HepG2 (cell line): Measurements from ENCODE around the gene TSHZ2. TPM values are rescaled to one million over a fixed set of nuclear protein-coding genes. Genes with fewer than 3 reads are reported as not detected.

Source experiments
- AHR ChIP-seq: IDR thresholded peaks from 2 replicates; pipeline ENCODE4 v1.6.1; 2018; ENCODE audit warnings: missing genetic modification reagents, missing compliant biosample characterization
- ATF4 ChIP-seq, 2 experiments: fragments of 450-650 bp in 1 of 2; sonication (generic) in 1 of 2; formaldehyde crosslinking; IDR thresholded peaks; 2 replicates each; pipeline versions ENCODE4 v1.5.0 to v1.8.0; 2020 to 2022; ENCODE audit warnings: mild to moderate bottlenecking in 1 of 2, missing genetic modification reagents in 1 of 2
- CBX5 ChIP-seq: sonication (generic); formaldehyde crosslinking; IDR thresholded peaks from 2 replicates; pipeline ENCODE4 v1.4.0; 2020; ENCODE audit warnings: missing genetic modification reagents, borderline replicate concordance
- CEBPB ChIP-seq: IDR thresholded peaks from 2 replicates; pipeline ENCODE4 v1.6.1; 2011; ENCODE audit warnings: low read depth, low read length, improper control_type of control experiment, borderline replicate concordance
- CEBPG ChIP-seq: IDR thresholded peaks from 2 replicates; pipeline ENCODE4 v1.6.1; 2016
- CSRNP1 ChIP-seq: sonication (generic); formaldehyde crosslinking; IDR thresholded peaks from 2 replicates; pipeline ENCODE4 v1.8.1; 2023; ENCODE audit warnings: mild to moderate bottlenecking, missing genetic modification reagents
- FOSL2 ChIP-seq: sonication (generic); formaldehyde crosslinking; IDR thresholded peaks from 2 replicates; pipeline ENCODE4 v1.4.0; 2020; ENCODE audit warnings: missing genetic modification reagents
- FOXK1 ChIP-seq: sonication (generic); formaldehyde crosslinking; IDR thresholded peaks from 2 replicates; pipeline ENCODE4 v1.4.0; 2020; ENCODE audit warnings: low read depth, missing genetic modification reagents, borderline replicate concordance
- FOXP1 ChIP-seq, 2 experiments: fragments of 450-650 bp in 1 of 2; IDR thresholded peaks; 2 replicates each; pipeline ENCODE4 v1.6.1; 2017 to 2018; ENCODE audit warnings: antibody characterized with exemption in 1 of 2
- KDM1A ChIP-seq: IDR thresholded peaks from 2 replicates; pipeline ENCODE4 v1.6.1; 2016; ENCODE audit warnings: missing compliant biosample characterization
- KLF16 ChIP-seq, 2 experiments: sonication (generic) in 1 of 2; formaldehyde crosslinking in 1 of 2; IDR thresholded peaks; 2 replicates each; pipeline versions ENCODE4 v1.6.1 to v1.8.0; 2016 to 2023; ENCODE audit warnings: missing genetic modification reagents in 2 of 2, missing compliant biosample characterization in 1 of 2
- MED1 ChIP-seq: sonication (generic); formaldehyde crosslinking; IDR thresholded peaks from 2 replicates; pipeline ENCODE4 v1.4.0; 2020; ENCODE audit warnings: missing genetic modification reagents
- RARA ChIP-seq: IDR thresholded peaks from 2 replicates; pipeline ENCODE4 v1.6.1; 2016; ENCODE audit warnings: missing genetic modification reagents, missing compliant biosample characterization
- RNF219 ChIP-seq: sonication (generic); formaldehyde crosslinking; IDR thresholded peaks from 2 replicates; pipeline ENCODE4 v1.5.0; 2020; ENCODE audit warnings: mild to moderate bottlenecking, missing genetic modification reagents
- SAP130 ChIP-seq: IDR thresholded peaks from 2 replicates; pipeline ENCODE4 v1.6.1; 2016; ENCODE audit warnings: low read depth
- SOX5 ChIP-seq: IDR thresholded peaks from 2 replicates; pipeline ENCODE4 v1.6.1; 2016; ENCODE audit warnings: borderline replicate concordance
- SYNCRIP ChIP-seq: fragments of 200-400 bp; formaldehyde crosslinking; IDR thresholded peaks from 2 replicates; pipeline ENCODE4 v1.6.1; 2018; ENCODE audit warnings: mild to moderate bottlenecking, low read depth, low read length; ENCODE audit not compliant: insufficient read depth
- TMF1 ChIP-seq: sonication (generic); formaldehyde crosslinking; IDR thresholded peaks from 2 replicates; pipeline ENCODE4 v1.8.1; 2022; ENCODE audit warnings: low read depth, missing genetic modification reagents
- ZNF124 ChIP-seq: sonication (generic); formaldehyde crosslinking; IDR thresholded peaks from 2 replicates; pipeline ENCODE4 v1.4.0; 2020; ENCODE audit warnings: missing genetic modification reagents
- ZNF446 ChIP-seq: sonication (generic); formaldehyde crosslinking; IDR thresholded peaks from 2 replicates; pipeline ENCODE4 v1.5.0; 2020; ENCODE audit warnings: mild to moderate bottlenecking, missing genetic modification reagents
- ZNF460 ChIP-seq: sonication (generic); formaldehyde crosslinking; IDR thresholded peaks from 2 replicates; pipeline ENCODE4 v1.5.1; 2020; ENCODE audit warnings: missing genetic modification reagents, mild to moderate bottlenecking, borderline replicate concordance
- ZNF644 ChIP-seq: IDR thresholded peaks from 2 replicates; pipeline ENCODE4 v1.6.1; 2016; ENCODE audit warnings: low read depth
- ZNF703 ChIP-seq: sonication (generic); formaldehyde crosslinking; IDR thresholded peaks from 2 replicates; pipeline ENCODE4 v1.5.1; 2020; ENCODE audit warnings: missing genetic modification reagents, mild to moderate bottlenecking, moderate library complexity, borderline replicate concordance
- ZNF724P ChIP-seq: sonication (generic); formaldehyde crosslinking; IDR thresholded peaks from 2 replicates; pipeline ENCODE4 v1.8.0; 2022; ENCODE audit warnings: missing genetic modification reagents, borderline replicate concordance
- ZNF790 ChIP-seq: sonication (generic); formaldehyde crosslinking; IDR thresholded peaks from 2 replicates; pipeline ENCODE4 v1.8.0; 2022; ENCODE audit warnings: missing genetic modification reagents, mild to moderate bottlenecking, borderline replicate concordance
- ZNF792 ChIP-seq: IDR thresholded peaks from 2 replicates; pipeline ENCODE4 v1.6.1; 2016
- ZNF891 ChIP-seq: sonication (generic); formaldehyde crosslinking; IDR thresholded peaks from 2 replicates; pipeline ENCODE4 v1.5.0; 2020; ENCODE audit warnings: mild to moderate bottlenecking, missing genetic modification reagents
- ZSCAN25 ChIP-seq: sonication (generic); formaldehyde crosslinking; IDR thresholded peaks from 2 replicates; pipeline ENCODE4 v1.8.0; 2022; ENCODE audit warnings: mild to moderate bottlenecking, missing genetic modification reagents
- polyA plus RNA-seq, 8 experiments: library from polyadenylated mRNA; depleted of rRNA in 3 of 8; stranded (reverse) in 7 of 8; unstranded in 1 of 8; fragments of >200 nt; fragmentation: Illumina TruSeq in 4 of 8; extraction: Trizol in 4 of 8; gene quantifications; 2 replicates each; pipeline versions ENCODE4 v1.2.1 to v1.2.3, GENCODE V29; 2011 to 2016; ENCODE audit warnings: low read depth in 4 of 8, missing spikeins in 1 of 8, mixed read lengths in 1 of 8; ENCODE audit not compliant: insufficient read depth in 1 of 8
- total RNA-seq, 5 experiments: library from RNA; depleted of rRNA; stranded (reverse); fragments of >200 nt; fragmentation: Illumina TruSeq; extraction: Trizol; gene quantifications; 2 replicates each; pipeline ENCODE4 v1.2.3, GENCODE V29; 2016; ENCODE audit warnings: low read depth in 1 of 5

TSHZ2 gene
- total and polyA plus RNA-seq, 2 of the 13 experiments (the other 11 are each of a cell fraction or from before 2014, with no cell fraction given): 0.01 TPM; not detected in 1

GRCh38 chr20:53091789-53092188 lies 119.6 kb downstream of the TSHZ2 start (continued):
- TF ChIP-seq ZSCAN25 (CRISPR knock-in tag) (no peak), ZNF724P (CRISPR knock-in tag) (no peak), ATF4 (CRISPR knock-in tag; IDR thresholded peaks at IDR 0.05) (0 out of 4 replicates have a peak, but pooled peaks of 1 of the 2 experiments have one; percentile 15), AHR (no peak), CEBPG (CRISPR knock-in tag) (0 out of 2 replicates have a peak, but pooled peaks have one; percentile 29), CSRNP1 (CRISPR knock-in tag) (no peak), FOSL2 (peak; percentile 57), RNF219 (CRISPR knock-in tag) (no peak), ZNF703 (no peak), ZNF460 (CRISPR knock-in tag) (peak; percentile 65; the same call in 1 of the 2 replicates), CBX5 (CRISPR knock-in tag) (peak; percentile 54; the same call in 1 of the 2 replicates), FOXP1 (IDR thresholded peaks at IDR 0.05) (no peak), FOXP1 (CRISPR knock-in tag; IDR thresholded peaks at IDR 0.05) (peak; percentile 20; the same call in 1 of the 2 replicates), SOX5 (CRISPR knock-in tag) (peak; percentile 24; the same call in 1 of the 2 replicates), ZNF790 (no peak), KLF16 (CRISPR knock-in tag; IDR thresholded peaks at IDR 0.05) (0 out of 4 replicates have a peak, but pooled peaks of 1 of the 2 experiments have one; percentile 45), ZNF891 (no peak), ZNF792 (CRISPR knock-in tag) (no peak), TMF1 (CRISPR knock-in tag) (no peak), ZNF124 (CRISPR knock-in tag) (no peak), RARA (CRISPR knock-in tag) (peak; percentile 57; the same call in 1 of the 2 replicates), CEBPB (peak; percentile 72), MED1 (peak; percentile 42; the same call in 1 of the 2 replicates), SYNCRIP (no peak), SAP130 (CRISPR knock-in tag) (0 out of 2 replicates have a peak, but pooled peaks have one; percentile 20), ZNF644 (CRISPR knock-in tag) (0 out of 2 replicates have a peak, but pooled peaks have one; percentile 31), FOXK1 (CRISPR knock-in tag) (0 out of 2 replicates have a peak, but pooled peaks have one; percentile 34), ZNF446 (CRISPR knock-in tag) (no peak), KDM1A (no peak)
- TF ChIP-seq, all 625 proteins: peak for 21
